ENCODE measurements around the gene CDC73.

The CDC73 gene

DNA sequence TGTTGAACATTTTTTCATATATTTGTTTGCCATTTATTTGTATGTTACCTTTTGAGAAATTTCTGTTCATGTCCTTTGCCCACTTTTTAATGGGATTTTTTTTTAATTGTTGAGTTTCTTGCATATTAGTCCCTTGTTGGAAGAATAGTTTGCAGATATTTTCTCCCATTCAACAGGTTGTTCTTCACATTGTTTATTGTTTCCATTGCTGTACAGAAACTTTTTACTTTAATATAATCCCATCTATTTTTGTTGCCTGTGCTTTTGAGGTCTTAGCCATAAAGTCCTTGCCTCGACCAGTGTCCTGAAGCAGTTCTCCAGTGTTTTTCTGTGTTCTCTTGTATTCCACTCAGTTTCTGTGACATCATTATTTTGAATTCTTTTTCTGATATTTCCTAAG is 118.8 kb downstream of the CDC73 start:
- no peaks in the 10 kb centered on the region for H3K36me3 ChIP-seq (ENCODE audit: control insufficient read depth, insufficient read depth, low read length)
- peaks cover 4% of the 10 kb centered on the region for H3K79me1 ChIP-seq (ENCODE audit: low read length)
- no peak overlapping the region for H2BK15ac ChIP-seq (replicated peaks; ENCODE audit: low read depth)
- H3K27me3 ChIP-seq (ENCODE audit: insufficient read depth, low read length, poor library complexity): no peaks in the 10 kb centered on the region
- no peak overlapping the region for H3K4ac ChIP-seq (ENCODE audit: low read depth, low read length)
- H4K8ac ChIP-seq (ENCODE audit: low read depth, low read length): no peak overlapping the region
- H2AK5ac ChIP-seq (ENCODE audit: low read length): no peak overlapping the region
- H3K79me2 ChIP-seq (ENCODE audit: control insufficient read depth, insufficient read depth, low read length): no peaks in the 10 kb centered on the region
- no peak overlapping the region for H3K18ac ChIP-seq (ENCODE audit: low read length)
- no peak overlapping the region for H3K4me2 ChIP-seq (ENCODE audit: low read length)
- no peak overlapping the region for H3K9ac ChIP-seq (ENCODE audit: low read length)
- no peak overlapping the region for H3K56ac ChIP-seq (ENCODE audit: low read length)
- H3K23ac ChIP-seq (ENCODE audit: low read length): no peak overlapping the region
- no peak overlapping the region for H3K4me3 ChIP-seq (ENCODE audit: low read length)
- no peak overlapping the region for H3K27ac ChIP-seq (ENCODE audit: low read depth, low read length)
- no peaks in the 10 kb centered on the region for H3K4me1 ChIP-seq (ENCODE audit: control insufficient read depth, low read depth, low read length)
- H4K5ac ChIP-seq (ENCODE audit: low read length): no peak overlapping the region
- WGBS (ENCODE audit: extremely low coverage, insufficient coverage, low lambda C conversion rate): no CpG with 5 or more reads among the region's 1 CpG
- no peak for DNase-seq
- H2BK120ac ChIP-seq (ENCODE audit: low read depth, low read length): no peak overlapping the region
- no peak overlapping the region for H2BK5ac ChIP-seq (ENCODE audit: low read length)

DNA sequence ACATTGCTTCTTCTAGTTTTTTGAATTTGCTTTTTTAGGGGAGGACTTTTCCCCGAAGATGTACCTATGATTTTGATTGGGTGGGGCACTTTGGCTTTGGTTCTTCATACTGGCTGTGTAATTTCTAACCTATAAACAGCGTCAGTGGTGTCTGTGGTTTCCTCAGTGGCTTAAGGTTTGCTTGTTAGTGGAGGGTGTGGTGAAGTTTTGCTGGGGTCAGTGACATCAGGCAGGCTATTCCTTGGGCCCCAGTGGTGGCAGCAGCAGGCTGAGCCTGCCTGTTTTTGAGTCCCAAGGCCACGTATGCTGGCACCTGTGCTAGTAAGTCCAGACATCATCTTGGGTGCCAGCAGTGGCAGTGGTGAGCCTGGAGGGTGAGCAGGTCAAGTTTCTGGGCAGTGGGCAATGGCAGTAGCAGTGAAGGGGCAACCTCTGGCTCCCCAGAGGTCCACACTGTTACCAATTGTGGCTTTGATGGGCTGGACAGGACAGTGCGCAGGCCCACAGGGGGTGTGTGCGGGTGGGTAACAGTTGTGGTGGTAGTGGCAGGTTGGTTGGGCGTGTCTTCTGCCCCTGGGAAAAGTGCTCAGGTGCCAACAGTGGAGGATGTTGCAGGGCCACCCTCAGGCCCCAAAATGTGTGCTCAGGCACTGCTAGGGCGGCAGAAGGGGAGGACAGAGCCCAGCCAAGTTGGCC is 119.4 kb downstream of the CDC73 start:
- Histone ChIP-seq H2BK120ac (ENCODE audit: low read depth, low read length) (no peak overlapping the region), H3K23ac (ENCODE audit: low read length) (no peak overlapping the region), H3K79me1 (ENCODE audit: low read length) (peaks cover 4% of the 10 kb centered on the region), H3K36me3 (ENCODE audit: control insufficient read depth, insufficient read depth, low read length) (no peaks in the 10 kb centered on the region), H3K18ac (ENCODE audit: low read length) (no peak overlapping the region), H2AK5ac (ENCODE audit: low read length) (no peak overlapping the region), H3K9ac (ENCODE audit: low read length) (no peak overlapping the region), H3K27me3 (ENCODE audit: insufficient read depth, low read length, poor library complexity) (no peaks in the 10 kb centered on the region), H2BK15ac (replicated peaks; ENCODE audit: low read depth) (no peak overlapping the region), H3K27ac (ENCODE audit: low read depth, low read length) (no peak overlapping the region), H2BK5ac (ENCODE audit: low read length) (no peak overlapping the region), H3K4me3 (ENCODE audit: low read length) (no peak overlapping the region), H3K79me2 (ENCODE audit: control insufficient read depth, insufficient read depth, low read length) (no peaks in the 10 kb centered on the region), H3K56ac (ENCODE audit: low read length) (no peak overlapping the region), H4K8ac (ENCODE audit: low read depth, low read length) (no peak overlapping the region), H3K4me1 (ENCODE audit: control insufficient read depth, low read depth, low read length) (no peaks in the 10 kb centered on the region), H4K5ac (ENCODE audit: low read length) (no peak overlapping the region), H3K4ac (ENCODE audit: low read depth, low read length) (no peak overlapping the region), H3K4me2 (ENCODE audit: low read length) (no peak overlapping the region)
- no peak for DNase-seq
- WGBS (ENCODE audit: extremely low coverage, insufficient coverage, low lambda C conversion rate): no CpG with 5 or more reads among the region's 7 CpGs

DNA sequence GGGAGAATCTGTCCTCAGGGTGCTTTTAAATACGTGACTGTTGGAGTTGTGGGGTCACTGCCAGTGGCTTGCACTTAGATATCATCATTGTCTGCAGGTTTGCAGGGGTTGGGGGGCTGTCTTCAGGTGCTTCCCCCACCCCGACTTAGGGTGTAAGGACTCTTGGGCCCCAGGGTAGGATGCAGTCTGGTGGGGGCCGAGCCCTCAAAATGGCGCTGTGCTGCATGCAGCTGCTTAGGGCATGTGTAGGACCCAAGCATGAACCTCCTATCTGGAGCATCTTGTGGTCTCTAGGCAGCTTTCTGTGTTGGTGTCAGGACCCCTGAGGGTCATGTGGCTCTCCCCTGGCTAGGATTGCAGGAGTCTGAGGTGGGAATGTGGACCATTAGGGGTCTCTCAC is 120.2 kb downstream of the CDC73 start:
- H2BK15ac ChIP-seq (replicated peaks; ENCODE audit: low read depth): no peak overlapping the region
- no peak overlapping the region for H3K27ac ChIP-seq (ENCODE audit: low read depth, low read length)
- H3K9ac ChIP-seq (ENCODE audit: low read length): no peak overlapping the region
- H3K4ac ChIP-seq (ENCODE audit: low read depth, low read length): no peak overlapping the region
- no peaks in the 10 kb centered on the region for H3K4me1 ChIP-seq (ENCODE audit: control insufficient read depth, low read depth, low read length)
- no peak for DNase-seq
- H3K79me1 ChIP-seq (ENCODE audit: low read length): peaks cover 4% of the 10 kb centered on the region
- H3K18ac ChIP-seq (ENCODE audit: low read length): no peak overlapping the region
- no peaks in the 10 kb centered on the region for H3K27me3 ChIP-seq (ENCODE audit: insufficient read depth, low read length, poor library complexity)
- H3K36me3 ChIP-seq (ENCODE audit: control insufficient read depth, insufficient read depth, low read length): no peaks in the 10 kb centered on the region
- H4K5ac ChIP-seq (ENCODE audit: low read length): no peak overlapping the region
- H2BK5ac ChIP-seq (ENCODE audit: low read length): no peak overlapping the region
- H3K23ac ChIP-seq (ENCODE audit: low read length): no peak overlapping the region
- no peaks in the 10 kb centered on the region for H3K79me2 ChIP-seq (ENCODE audit: control insufficient read depth, insufficient read depth, low read length)
- H3K4me3 ChIP-seq (ENCODE audit: low read length): no peak overlapping the region
- H2BK120ac ChIP-seq (ENCODE audit: low read depth, low read length): no peak overlapping the region
- no peak overlapping the region for H4K8ac ChIP-seq (ENCODE audit: low read depth, low read length)
- H2AK5ac ChIP-seq (ENCODE audit: low read length): no peak overlapping the region
- no peak overlapping the region for H3K56ac ChIP-seq (ENCODE audit: low read length)
- WGBS (ENCODE audit: extremely low coverage, insufficient coverage, low lambda C conversion rate): no CpG with 5 or more reads among the region's 4 CpGs
- H3K4me2 ChIP-seq (ENCODE audit: low read length): no peak overlapping the region

DNA sequence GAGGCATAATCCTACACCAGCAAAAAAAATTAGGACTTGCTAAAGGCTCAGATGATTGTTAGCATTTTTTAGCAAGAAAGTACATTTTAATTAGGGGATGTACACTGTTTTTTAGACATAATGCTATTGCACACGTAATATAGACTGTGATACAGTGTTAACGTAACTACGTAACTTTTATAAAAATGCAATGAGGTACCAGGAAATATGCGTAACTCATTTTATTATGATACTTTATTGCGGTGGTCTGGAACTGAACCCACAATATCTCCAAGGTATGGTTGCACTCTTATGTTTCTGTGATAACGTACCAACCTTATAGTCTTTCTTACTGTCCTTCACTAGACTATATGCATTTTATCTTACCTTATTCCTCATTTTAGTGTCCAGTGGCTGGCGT is 127.4 kb downstream of the CDC73 start:
- Histone ChIP-seq H2BK5ac (ENCODE audit: low read length) (no peak overlapping the region), H3K27ac (ENCODE audit: low read depth, low read length) (no peak overlapping the region), H3K36me3 (ENCODE audit: control insufficient read depth, insufficient read depth, low read length) (no peaks in the 10 kb centered on the region), H4K8ac (ENCODE audit: low read depth, low read length) (no peak overlapping the region), H2BK120ac (ENCODE audit: low read depth, low read length) (no peak overlapping the region), H3K27me3 (ENCODE audit: insufficient read depth, low read length, poor library complexity) (no peaks in the 10 kb centered on the region), H3K4me3 (ENCODE audit: low read length) (no peak overlapping the region), H4K5ac (ENCODE audit: low read length) (no peak overlapping the region), H2AK5ac (ENCODE audit: low read length) (no peak overlapping the region), H3K4ac (ENCODE audit: low read depth, low read length) (no peak overlapping the region), H2BK15ac (replicated peaks; ENCODE audit: low read depth) (no peak overlapping the region), H3K9ac (ENCODE audit: low read length) (no peak overlapping the region), H3K18ac (ENCODE audit: low read length) (no peak overlapping the region), H3K79me1 (ENCODE audit: low read length) (no peaks in the 10 kb centered on the region), H3K4me2 (ENCODE audit: low read length) (no peak overlapping the region), H3K56ac (ENCODE audit: low read length) (no peak overlapping the region), H3K79me2 (ENCODE audit: control insufficient read depth, insufficient read depth, low read length) (no peaks in the 10 kb centered on the region), H3K4me1 (ENCODE audit: control insufficient read depth, low read depth, low read length) (no peaks in the 10 kb centered on the region), H3K23ac (ENCODE audit: low read length) (no peak overlapping the region)
- WGBS (ENCODE audit: extremely low coverage, insufficient coverage, low lambda C conversion rate): no CpG with 5 or more reads among the region's 7 CpGs
- no peak for DNase-seq

DNA sequence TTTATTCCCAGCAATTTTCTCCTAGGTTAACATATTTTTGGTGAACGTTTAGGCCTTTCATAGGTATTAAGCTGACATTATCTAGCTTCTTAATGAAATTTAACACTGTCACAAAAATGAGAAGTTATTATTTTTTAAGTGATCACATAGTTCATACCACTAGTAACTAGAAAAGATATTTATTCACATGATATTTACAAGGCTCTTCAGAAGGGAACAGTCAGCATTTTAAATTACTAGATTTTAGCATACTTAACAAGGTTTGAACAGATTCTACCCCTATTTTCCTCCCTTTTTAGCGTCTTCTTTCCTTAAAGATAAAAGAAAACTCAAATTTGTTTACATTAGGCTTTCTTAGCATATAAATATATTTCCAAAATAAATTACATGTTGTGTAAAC is 130.1 kb downstream of the CDC73 start:
- H3K9ac ChIP-seq (ENCODE audit: low read length): no peak overlapping the region
- H2BK120ac ChIP-seq (ENCODE audit: low read depth, low read length): no peak overlapping the region
- no peak overlapping the region for H3K23ac ChIP-seq (ENCODE audit: low read length)
- no peaks in the 10 kb centered on the region for H3K36me3 ChIP-seq (ENCODE audit: control insufficient read depth, insufficient read depth, low read length)
- DNase-seq: no peak
- no peak overlapping the region for H3K27ac ChIP-seq (ENCODE audit: low read depth, low read length)
- H4K8ac ChIP-seq (ENCODE audit: low read depth, low read length): no peak overlapping the region
- no peaks in the 10 kb centered on the region for H3K27me3 ChIP-seq (ENCODE audit: insufficient read depth, low read length, poor library complexity)
- WGBS (ENCODE audit: extremely low coverage, insufficient coverage, low lambda C conversion rate): no CpG with 5 or more reads among the region's 2 CpGs
- no peak overlapping the region for H4K5ac ChIP-seq (ENCODE audit: low read length)
- no peaks in the 10 kb centered on the region for H3K4me1 ChIP-seq (ENCODE audit: control insufficient read depth, low read depth, low read length)
- no peak overlapping the region for H3K4me2 ChIP-seq (ENCODE audit: low read length)
- no peak overlapping the region for H3K18ac ChIP-seq (ENCODE audit: low read length)
- no peaks in the 10 kb centered on the region for H3K79me1 ChIP-seq (ENCODE audit: low read length)
- no peak overlapping the region for H2BK15ac ChIP-seq (replicated peaks; ENCODE audit: low read depth)
- no peaks in the 10 kb centered on the region for H3K79me2 ChIP-seq (ENCODE audit: control insufficient read depth, insufficient read depth, low read length)
- H3K4ac ChIP-seq (ENCODE audit: low read depth, low read length): no peak overlapping the region
- no peak overlapping the region for H2BK5ac ChIP-seq (ENCODE audit: low read length)
- no peak overlapping the region for H2AK5ac ChIP-seq (ENCODE audit: low read length)
- no peak overlapping the region for H3K4me3 ChIP-seq (ENCODE audit: low read length)
- H3K56ac ChIP-seq (ENCODE audit: low read length): no peak overlapping the region

DNA sequence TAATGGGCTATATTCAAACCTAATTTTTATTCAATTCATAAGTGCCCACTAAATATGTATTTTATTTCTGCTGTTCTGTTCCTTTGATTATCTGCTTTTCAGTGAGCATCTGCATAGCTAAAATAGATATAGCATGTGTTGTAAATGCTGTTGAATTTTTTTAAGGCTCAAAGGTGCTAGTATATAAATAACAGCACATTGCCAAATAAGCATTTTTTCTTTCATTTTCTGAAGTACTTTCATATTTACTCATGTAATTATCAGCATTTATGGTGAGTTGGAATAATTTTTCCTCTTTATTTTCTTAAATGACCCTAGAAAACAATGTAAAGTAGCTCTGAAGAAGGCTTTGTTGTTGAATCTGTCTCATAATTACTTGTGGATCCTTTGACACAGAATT is 134.2 kb downstream of the CDC73 start:
- Histone ChIP-seq H4K8ac (ENCODE audit: low read depth, low read length) (no peak overlapping the region), H3K23ac (ENCODE audit: low read length) (no peak overlapping the region), H3K36me3 (ENCODE audit: control insufficient read depth, insufficient read depth, low read length) (no peaks in the 10 kb centered on the region), H3K4ac (ENCODE audit: low read depth, low read length) (no peak overlapping the region), H3K4me3 (ENCODE audit: low read length) (no peak overlapping the region), H2BK15ac (replicated peaks; ENCODE audit: low read depth) (no peak overlapping the region), H3K4me1 (ENCODE audit: control insufficient read depth, low read depth, low read length) (peaks cover 9% of the 10 kb centered on the region), H4K5ac (ENCODE audit: low read length) (no peak overlapping the region), H3K56ac (ENCODE audit: low read length) (no peak overlapping the region), H3K18ac (ENCODE audit: low read length) (no peak overlapping the region), H3K79me1 (ENCODE audit: low read length) (no peaks in the 10 kb centered on the region), H2BK5ac (ENCODE audit: low read length) (no peak overlapping the region), H3K4me2 (ENCODE audit: low read length) (no peak overlapping the region), H3K9ac (ENCODE audit: low read length) (no peak overlapping the region), H3K27me3 (ENCODE audit: insufficient read depth, low read length, poor library complexity) (no peaks in the 10 kb centered on the region), H2BK120ac (ENCODE audit: low read depth, low read length) (no peak overlapping the region), H3K27ac (ENCODE audit: low read depth, low read length) (no peak overlapping the region), H2AK5ac (ENCODE audit: low read length) (no peak overlapping the region), H3K79me2 (ENCODE audit: control insufficient read depth, insufficient read depth, low read length) (no peaks in the 10 kb centered on the region)
- no peak for DNase-seq

Measured in mesendoderm (in vitro differentiated cells).